Panc1 (cell line): ENCODE measurements around the gene XPNPEP1. TPM values are rescaled to one million over a fixed set of nuclear protein-coding genes. Genes with fewer than 3 reads are reported as not detected.

Experiments used
- ATAC-seq: fragments of 200-7000 bp; cut with Tn5 transposase; 2 replicates; pipeline ENCODE4 v1.9.1; 2020; ENCODE audit warnings: mild to moderate bottlenecking, moderate library complexity
- BruUV-seq: library from RNA; stranded (reverse); fragments of 400-500 nt; replicated peaks from 2 replicates; lab custom pipeline; 2021; lab: Mats Ljungman, UMichigan
- CTCF ChIA-PET: fragments of 300-600 bp; sonication (Branson Sonifier 250); formaldehyde crosslinking; loops from one replicate; lab custom pipeline; 2022; ENCODE audit warnings: antibody characterized with exemption; lab: Charles Lee
- POLR2A ChIA-PET: fragments of 300-600 bp; sonication (Branson Sonifier 250); formaldehyde crosslinking; loops from one replicate; lab custom pipeline; 2022; ENCODE audit warnings: antibody characterized with exemption; lab: Charles Lee
- DNase-seq: peaks from one replicate; pipeline ENCODE4 v3.0.0-alpha.2; 2010; ENCODE audit warnings: low read depth, low spot score
- H3K27ac ChIP-seq: 2 replicates; pipeline ENCODE4 v1.5.1; 2011; ENCODE audit warnings: mild to moderate bottlenecking, low read length, inconsistent platforms
- H3K27me3 ChIP-seq: fragments of 200-500 bp; sonication (Bioruptor generic); 2 replicates; pipeline ENCODE4 v1.6.0; 2014; ENCODE audit warnings: low read length, inconsistent platforms; ENCODE audit not compliant: control insufficient read depth, insufficient read depth
- H3K36me3 ChIP-seq: fragments of 200-500 bp; sonication (Bioruptor generic); 2 replicates; pipeline ENCODE4 v1.5.1; 2014; ENCODE audit warnings: inconsistent platforms, mild to moderate bottlenecking, low read length, moderate library complexity; ENCODE audit not compliant: control insufficient read depth, insufficient read depth
- H3K4me1 ChIP-seq: 2 replicates; pipeline ENCODE4 v1.5.1; 2011; ENCODE audit warnings: inconsistent platforms, mild to moderate bottlenecking, low read length, moderate library complexity; ENCODE audit not compliant: control insufficient read depth, insufficient read depth
- H3K4me3 ChIP-seq, 2 experiments: 2 replicates each; pipeline ENCODE4 v1.5.1; 2011 to 2012; ENCODE audit warnings: low read depth in 2 of 2, low read length in 2 of 2, mild to moderate bottlenecking in 2 of 2, inconsistent platforms in 1 of 2, moderate library complexity in 1 of 2
- H3K9me3 ChIP-seq: fragments of 200-500 bp; sonication (Bioruptor generic); 2 replicates; pipeline ENCODE4 v1.5.1; 2014; ENCODE audit warnings: low read depth, mild to moderate bottlenecking, inconsistent platforms, low read length, moderate library complexity; ENCODE audit not compliant: control insufficient read depth, insufficient read depth
- POLR2AphosphoS5 ChIP-seq: IDR thresholded peaks from 2 replicates; pipeline ENCODE4 v1.6.1; 2012; ENCODE audit warnings: mild to moderate bottlenecking, low read depth, low read length, moderate library complexity
- SIN3A ChIP-seq: IDR thresholded peaks from 2 replicates; pipeline ENCODE4 v1.6.1; 2012; ENCODE audit warnings: low read depth, mild to moderate bottlenecking, low read length, moderate library complexity, borderline replicate concordance; ENCODE audit not compliant: insufficient read depth
- TCF7L2 ChIP-seq: IDR thresholded peaks from 2 replicates; pipeline ENCODE4 v1.6.1; 2011; ENCODE audit warnings: mild to moderate bottlenecking, low read depth, low read length, inconsistent platforms
- in situ Hi-C: cut with HindIII; loops from 2 replicates; pipeline ENCODE4 v1.10.0; 2016; ENCODE audit warnings: low sequenced_read_pairs, low pct_unique_long_range_greater_than_20kb
- intact Hi-C: fragments of 100-400 bp; cut with micrococcal nuclease; formaldehyde crosslinking; loops from one replicate; pipeline ENCODE4 v1.10.0; 2022; ENCODE audit not compliant: unreplicated experiment
- total RNA-seq: library from RNA; stranded (reverse); gene quantifications from one replicate; pipeline ENCODE4 v1.2.1, GENCODE V29; 2021; ENCODE audit not compliant: unreplicated experiment
- TF ChIP-seq, protein P1 (sequence below): fragments of 450-650 bp; IDR thresholded peaks from 2 replicates; pipeline ENCODE4 v1.5.1; 2017; ENCODE audit warnings: mild to moderate bottlenecking
- TF ChIP-seq, protein P2 (sequence below), 2 experiments: IDR thresholded peaks; 2 replicates each; pipeline ENCODE4 v1.6.1; 2011 to 2012; ENCODE audit warnings: low read depth in 2 of 2, control low read depth in 1 of 2, low read length in 1 of 2, mild to moderate bottlenecking in 1 of 2, moderate library complexity in 1 of 2; ENCODE audit not compliant: insufficient read depth in 1 of 2

The XPNPEP1 gene
- total RNA-seq, 1 experiment from 2014 or later, result 61.2 TPM

DNA sequence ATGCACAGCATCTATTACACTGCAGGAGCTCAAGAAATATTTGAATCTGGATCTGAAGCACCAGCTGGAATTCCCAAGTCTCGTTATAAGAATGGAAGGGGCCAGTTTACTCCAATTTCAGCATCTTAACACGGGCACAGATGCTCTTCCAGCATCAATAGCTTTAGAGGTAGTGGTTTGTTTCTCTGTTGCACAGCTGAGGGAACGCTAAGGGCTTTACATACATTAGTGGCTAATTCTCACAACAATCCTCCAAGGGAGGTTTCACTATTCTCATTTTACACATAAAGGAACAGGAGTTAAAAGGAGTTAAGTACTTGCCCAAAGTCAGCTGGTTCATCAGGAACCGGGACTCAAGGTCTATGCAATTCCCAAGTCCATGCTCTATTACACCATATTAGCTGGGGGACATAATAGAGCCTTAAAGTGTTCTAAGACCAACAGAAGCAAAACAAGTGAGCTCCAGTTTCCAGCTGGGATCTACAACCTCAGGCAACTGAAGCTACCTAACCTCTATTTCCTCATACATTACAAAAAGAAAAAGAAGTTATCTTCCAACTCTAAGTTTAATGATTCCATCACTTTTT, 9.9 kb downstream of the XPNPEP1 start:
- in situ Hi-C loops (no loop called here), intact Hi-C loops (no loop called here)
- ChIA-PET POLR2A (interaction anchor here (0.5 kb wide), 1 partner anchor 295 kb away, joined by 5 read pairs; no protein-coding TSS in a partner anchor), CTCF (interaction anchor here (0.6 kb wide), 1 partner anchor 41 kb away, joined by 3 read pairs; no protein-coding TSS in a partner anchor)
- no peak for TF ChIP-seq POLR2AphosphoS5
- no peak for TF ChIP-seq SIN3A
- TF ChIP-seq, protein P1, sequence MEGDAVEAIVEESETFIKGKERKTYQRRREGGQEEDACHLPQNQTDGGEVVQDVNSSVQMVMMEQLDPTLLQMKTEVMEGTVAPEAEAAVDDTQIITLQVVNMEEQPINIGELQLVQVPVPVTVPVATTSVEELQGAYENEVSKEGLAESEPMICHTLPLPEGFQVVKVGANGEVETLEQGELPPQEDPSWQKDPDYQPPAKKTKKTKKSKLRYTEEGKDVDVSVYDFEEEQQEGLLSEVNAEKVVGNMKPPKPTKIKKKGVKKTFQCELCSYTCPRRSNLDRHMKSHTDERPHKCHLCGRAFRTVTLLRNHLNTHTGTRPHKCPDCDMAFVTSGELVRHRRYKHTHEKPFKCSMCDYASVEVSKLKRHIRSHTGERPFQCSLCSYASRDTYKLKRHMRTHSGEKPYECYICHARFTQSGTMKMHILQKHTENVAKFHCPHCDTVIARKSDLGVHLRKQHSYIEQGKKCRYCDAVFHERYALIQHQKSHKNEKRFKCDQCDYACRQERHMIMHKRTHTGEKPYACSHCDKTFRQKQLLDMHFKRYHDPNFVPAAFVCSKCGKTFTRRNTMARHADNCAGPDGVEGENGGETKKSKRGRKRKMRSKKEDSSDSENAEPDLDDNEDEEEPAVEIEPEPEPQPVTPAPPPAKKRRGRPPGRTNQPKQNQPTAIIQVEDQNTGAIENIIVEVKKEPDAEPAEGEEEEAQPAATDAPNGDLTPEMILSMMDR, result no peak
- TF ChIP-seq, protein P2, sequence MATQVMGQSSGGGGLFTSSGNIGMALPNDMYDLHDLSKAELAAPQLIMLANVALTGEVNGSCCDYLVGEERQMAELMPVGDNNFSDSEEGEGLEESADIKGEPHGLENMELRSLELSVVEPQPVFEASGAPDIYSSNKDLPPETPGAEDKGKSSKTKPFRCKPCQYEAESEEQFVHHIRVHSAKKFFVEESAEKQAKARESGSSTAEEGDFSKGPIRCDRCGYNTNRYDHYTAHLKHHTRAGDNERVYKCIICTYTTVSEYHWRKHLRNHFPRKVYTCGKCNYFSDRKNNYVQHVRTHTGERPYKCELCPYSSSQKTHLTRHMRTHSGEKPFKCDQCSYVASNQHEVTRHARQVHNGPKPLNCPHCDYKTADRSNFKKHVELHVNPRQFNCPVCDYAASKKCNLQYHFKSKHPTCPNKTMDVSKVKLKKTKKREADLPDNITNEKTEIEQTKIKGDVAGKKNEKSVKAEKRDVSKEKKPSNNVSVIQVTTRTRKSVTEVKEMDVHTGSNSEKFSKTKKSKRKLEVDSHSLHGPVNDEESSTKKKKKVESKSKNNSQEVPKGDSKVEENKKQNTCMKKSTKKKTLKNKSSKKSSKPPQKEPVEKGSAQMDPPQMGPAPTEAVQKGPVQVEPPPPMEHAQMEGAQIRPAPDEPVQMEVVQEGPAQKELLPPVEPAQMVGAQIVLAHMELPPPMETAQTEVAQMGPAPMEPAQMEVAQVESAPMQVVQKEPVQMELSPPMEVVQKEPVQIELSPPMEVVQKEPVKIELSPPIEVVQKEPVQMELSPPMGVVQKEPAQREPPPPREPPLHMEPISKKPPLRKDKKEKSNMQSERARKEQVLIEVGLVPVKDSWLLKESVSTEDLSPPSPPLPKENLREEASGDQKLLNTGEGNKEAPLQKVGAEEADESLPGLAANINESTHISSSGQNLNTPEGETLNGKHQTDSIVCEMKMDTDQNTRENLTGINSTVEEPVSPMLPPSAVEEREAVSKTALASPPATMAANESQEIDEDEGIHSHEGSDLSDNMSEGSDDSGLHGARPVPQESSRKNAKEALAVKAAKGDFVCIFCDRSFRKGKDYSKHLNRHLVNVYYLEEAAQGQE (IDR thresholded peaks at IDR 0.05; ENCODE audit: insufficient read depth in 1 of 2, low read depth in 2 of 2, low read length in 1 of 2), result no peak
- no peak overlapping the region for H3K27ac ChIP-seq
- H3K4me1 ChIP-seq, result no peaks in the 10 kb centered on the region
- DNase-seq (no peak), ATAC-seq (no peak)
- no peaks in the 10 kb centered on the region for H3K36me3 ChIP-seq
- BruUV-seq, result TSS peak; percentile 10
- no peaks in the 10 kb centered on the region for H3K27me3 ChIP-seq
- H3K9me3 ChIP-seq, result no peaks in the 10 kb centered on the region
- H3K4me3 ChIP-seq, result no peak overlapping the region

DNA sequence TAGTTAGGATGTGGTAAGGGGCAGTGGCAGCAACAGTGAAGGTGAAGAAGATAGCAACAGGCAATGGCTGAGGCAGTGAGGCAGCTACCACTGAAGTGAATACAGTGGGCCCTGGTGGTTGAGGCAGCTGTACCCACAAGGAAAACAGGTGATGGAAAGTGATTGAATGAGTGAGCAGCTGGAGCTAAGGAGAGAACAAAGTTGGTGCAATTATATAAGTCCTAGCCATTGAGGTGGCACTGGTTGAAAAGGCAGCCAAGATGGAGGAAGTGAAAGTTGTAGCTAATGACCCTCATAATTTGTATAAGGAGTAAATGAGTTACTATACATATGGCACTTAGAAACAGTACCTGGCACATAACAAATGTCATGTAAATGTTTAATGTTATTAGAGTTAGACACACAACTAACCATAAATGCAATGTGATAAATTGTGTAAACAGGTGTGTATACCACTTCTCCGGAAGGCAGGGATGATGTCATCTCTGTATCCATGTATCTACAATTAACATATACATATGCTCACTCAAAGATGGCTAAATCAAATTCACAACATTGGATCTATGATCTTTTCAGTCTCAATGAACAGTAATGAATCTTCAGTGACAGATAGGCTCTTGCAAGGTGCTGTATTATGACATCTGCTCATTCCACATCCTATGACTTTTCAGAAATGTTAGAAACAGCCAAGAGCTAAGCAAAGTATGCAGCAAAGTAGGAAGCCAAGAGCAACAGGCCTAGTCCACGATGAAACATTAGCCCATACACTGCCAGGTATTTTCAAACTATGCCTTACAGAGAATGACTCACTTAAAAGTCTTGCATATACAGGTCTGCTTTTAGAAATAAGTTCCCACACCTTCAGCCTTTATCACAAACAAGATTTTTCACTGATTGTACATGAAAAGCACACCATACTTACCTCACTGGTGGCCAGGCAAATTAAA, 10.7 kb downstream of the XPNPEP1 start:
- Histone ChIP-seq H3K4me1 (no peaks in the 10 kb centered on the region), H3K4me3 (no peak overlapping the region), H3K36me3 (no peaks in the 10 kb centered on the region), H3K9me3 (no peaks in the 10 kb centered on the region), H3K27me3 (no peaks in the 10 kb centered on the region), H3K27ac (no peak overlapping the region)
- no peak for DNase-seq
- intact Hi-C loops (no loop called here), in situ Hi-C loops (no loop called here)
- BruUV-seq, result no TSS peak
- CTCF ChIA-PET, result no interaction called here
- ATAC-seq, result no peak
- TF ChIP-seq, protein P2 (IDR thresholded peaks at IDR 0.05; ENCODE audit: insufficient read depth in 1 of 2, low read depth in 2 of 2, low read length in 1 of 2), result no peak
- TF ChIP-seq SIN3A (no peak), POLR2AphosphoS5 (no peak), TCF7L2 (no peak)
- TF ChIP-seq, protein P1, result no peak
- POLR2A ChIA-PET, result no interaction called here
